ENCODE data around the gene COL4A2.

GRCh38 chr13:110511509-110512181 is 204.6 kb downstream of the COL4A2 start:
- TF ChIP-seq CTCF (IDR thresholded peaks at IDR 0.05) = no peak
- TF ChIP-seq POLR2A (IDR thresholded peaks at IDR 0.05; ENCODE audit: low read depth) = no peak
- TF ChIP-seq POLR2AphosphoS5 (IDR thresholded peaks at IDR 0.05) = no peak
- no peak for TF ChIP-seq EP300 (IDR thresholded peaks at IDR 0.05)

Measured in esophagus muscularis mucosa (tissue), 4 donors.